Measurements from ENCODE around the gene RSBN1L. TPM values are rescaled to one million over a fixed set of nuclear protein-coding genes. Genes with fewer than 3 reads are reported as not detected.
"Not testable (repeated sequence)": the region's sequence is repeated elsewhere in the genome, so short reads cannot be mapped to it uniquely, and the experiment has no call there.

The RSBN1L gene
- total RNA-seq, 1 donor from 2014 or later: 23.7 TPM

DNA sequence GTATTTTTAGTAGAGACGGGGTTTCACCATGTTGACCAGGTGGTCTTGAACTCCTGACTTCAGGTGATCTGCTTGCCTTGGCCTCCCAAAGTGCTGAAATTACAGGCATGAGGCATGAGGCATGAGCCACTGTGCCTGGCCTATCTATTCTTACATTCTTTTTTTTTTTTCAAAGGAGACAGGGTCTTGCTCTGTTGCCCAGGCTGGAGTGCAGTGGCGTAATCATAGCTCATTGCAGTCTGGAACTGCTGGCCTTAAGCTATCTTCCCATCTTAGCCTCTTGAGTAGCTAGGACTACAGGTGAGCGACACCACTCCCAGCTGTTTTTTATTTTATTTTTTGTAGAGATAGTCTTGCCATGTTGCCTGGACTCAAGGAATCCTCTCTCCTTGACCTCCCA lies 20.5 kb downstream of the RSBN1L start:
- ATAC-seq: no peak
- intact Hi-C loops (cut with DNase I): no loop called here
- DNase-seq (ENCODE audit: low spot score): no peak

GRCh38 chr7:77717566-77717965 lies 21.3 kb downstream of the RSBN1L start:
- intact Hi-C loops (cut with DNase I): not testable (repeated sequence)

GRCh38 chr7:77727527-77727926 lies 31.3 kb downstream of the RSBN1L start:
- DNase-seq (ENCODE audit: low spot score): no peak
- no peak for ATAC-seq
- intact Hi-C loops (cut with DNase I): loop anchor here (10.0 kb wide), 1 partner anchor 1347 kb away; no protein-coding TSS in a partner anchor

More at GRCh38 chr7:77717566-77717965, 21.3 kb downstream of the RSBN1L start:
- ATAC-seq; DNase-seq (ENCODE audit: low spot score): not testable (repeated sequence)

DNA sequence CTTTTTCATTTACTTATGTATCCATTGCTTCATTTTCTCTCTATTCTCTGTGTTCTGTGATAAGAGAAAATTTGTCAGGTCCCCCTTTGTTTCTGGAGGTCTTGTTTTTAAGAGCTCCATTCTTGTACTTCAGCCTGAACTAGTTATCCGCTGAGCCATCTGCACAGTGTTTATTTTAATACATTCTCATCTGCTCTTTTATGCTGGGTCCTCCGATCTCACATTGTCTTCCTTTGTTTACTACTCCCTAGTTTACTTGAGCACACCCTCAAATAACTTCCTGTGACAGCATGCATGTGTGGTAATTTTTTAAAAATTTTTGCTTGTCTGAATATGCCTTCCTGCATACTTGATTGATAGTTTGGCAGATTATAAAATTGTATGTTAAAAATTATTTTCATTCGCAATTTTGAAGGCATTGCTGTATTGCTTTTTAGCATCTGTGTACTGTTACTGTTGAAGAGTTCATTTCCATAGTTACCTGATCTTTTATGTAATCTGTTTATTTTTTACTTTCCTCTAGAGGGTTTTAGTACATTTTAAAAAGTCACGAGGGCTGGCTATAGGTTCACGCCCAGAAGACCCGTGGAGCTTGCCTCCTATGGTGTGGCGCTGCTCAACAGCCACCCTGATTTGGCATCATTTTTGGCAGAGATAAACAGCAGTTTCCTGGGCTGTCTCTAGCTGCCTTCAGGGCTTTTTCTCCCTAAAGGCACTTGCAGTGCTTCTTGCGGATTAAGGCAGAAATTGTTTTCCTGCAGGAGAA lies 31.9 kb downstream of the RSBN1L start:
- DNase-seq (ENCODE audit: low spot score) (no peak), ATAC-seq (peak; percentile 68)
- intact Hi-C loops (cut with DNase I): loop anchor here (10.0 kb wide), 1 partner anchor 1347 kb away; no protein-coding TSS in a partner anchor

DNA sequence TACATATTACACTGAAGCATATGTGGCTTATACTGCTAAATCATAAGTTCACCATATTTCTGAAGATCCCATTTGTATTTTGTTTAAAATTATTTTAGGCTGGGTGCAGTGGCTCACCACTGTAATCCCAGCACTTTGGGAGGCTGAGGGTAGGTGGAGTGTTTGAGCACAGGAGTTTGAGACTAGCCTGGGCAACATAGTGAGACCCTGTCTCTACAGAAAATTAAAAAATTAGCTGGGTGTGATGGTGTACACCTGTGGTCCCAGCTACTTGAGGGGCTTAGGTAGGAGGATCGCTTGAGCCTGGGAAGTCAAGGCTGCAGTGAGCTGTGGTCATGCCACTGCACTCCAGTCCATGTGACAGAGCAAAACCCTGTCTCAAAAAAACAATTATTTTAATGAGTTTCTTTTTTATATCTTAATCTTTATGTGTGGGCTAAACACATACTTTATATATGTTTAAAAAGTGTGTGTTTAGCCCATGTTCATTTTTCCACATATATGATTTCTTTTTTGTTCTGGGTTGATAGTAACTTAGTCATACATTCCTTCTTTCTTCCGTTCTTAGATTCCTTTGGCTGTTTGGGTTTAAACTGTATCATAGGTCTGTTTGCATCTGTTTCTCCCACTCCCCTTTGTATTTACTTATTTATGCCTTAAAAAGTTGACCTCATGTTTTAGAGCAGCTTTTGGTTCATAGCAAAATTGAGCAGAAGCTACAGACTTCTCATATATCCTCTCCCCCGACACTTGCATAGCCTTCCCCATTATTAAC lies 33.5 kb downstream of the RSBN1L start:
- no peak for ATAC-seq
- DNase-seq (ENCODE audit: low spot score): no peak
- intact Hi-C loops (cut with DNase I): loop anchor here (10.0 kb wide), 1 partner anchor 1345 kb away; no protein-coding TSS in a partner anchor

DNA sequence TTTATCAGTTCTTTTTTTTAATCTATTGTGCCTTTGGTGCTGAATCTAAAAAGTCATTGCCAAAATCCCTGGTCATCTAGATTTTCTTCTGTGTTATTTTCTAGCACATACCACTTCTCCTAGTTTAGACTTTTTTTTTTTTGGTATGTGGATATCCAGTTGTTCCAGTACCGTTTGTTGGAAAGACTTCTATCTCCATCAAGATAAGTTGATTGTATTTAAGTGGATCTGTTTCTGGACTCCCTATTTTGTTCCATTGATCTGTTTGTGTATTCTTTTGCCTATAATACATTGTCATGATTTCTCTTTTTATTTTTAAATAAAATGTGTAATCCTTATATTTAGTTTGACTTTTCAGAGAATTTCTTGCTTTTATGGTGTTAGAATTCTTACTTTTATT lies 35.5 kb downstream of the RSBN1L start:
- intact Hi-C loops (cut with DNase I): no loop called here
- ATAC-seq: no peak
- DNase-seq (ENCODE audit: low spot score): no peak

DNA sequence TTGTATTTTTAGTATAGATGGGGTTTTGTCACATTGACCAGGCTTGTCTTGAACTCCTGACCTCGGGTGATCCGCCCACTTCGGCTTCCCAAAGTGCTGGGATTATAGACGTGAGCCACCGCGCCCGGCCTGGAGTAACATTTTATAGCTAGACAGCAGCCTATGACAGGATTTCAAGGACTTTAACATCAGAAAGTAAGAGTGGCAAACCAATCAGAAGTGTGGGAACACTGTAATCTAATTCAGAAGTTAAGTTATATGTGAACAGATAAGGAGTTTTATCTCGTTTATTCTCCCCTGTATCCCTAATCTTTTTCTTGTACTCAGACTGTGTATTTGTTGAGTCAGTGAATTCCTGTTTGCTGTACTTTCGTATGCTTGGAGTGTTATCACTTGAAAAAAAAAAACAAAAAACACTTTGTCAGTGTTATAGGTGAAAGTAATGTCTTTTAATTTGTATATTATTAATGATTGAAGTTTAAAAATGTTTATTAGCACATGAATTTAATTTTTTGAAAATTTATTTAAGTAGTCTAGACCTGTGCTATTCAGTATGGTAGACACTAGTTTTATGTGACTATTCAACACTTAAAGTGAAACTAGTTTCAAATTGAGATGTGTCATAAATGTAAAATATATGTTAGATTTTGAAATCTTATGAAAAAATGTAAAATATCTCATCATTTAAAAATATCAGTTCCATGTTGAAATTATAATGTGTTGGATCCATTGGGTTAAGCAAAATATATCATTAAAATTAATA lies 38.6 kb downstream of the RSBN1L start:
- intact Hi-C loops (cut with DNase I): no loop called here
- ATAC-seq (no peak), DNase-seq (ENCODE audit: low spot score) (no peak)

DNA sequence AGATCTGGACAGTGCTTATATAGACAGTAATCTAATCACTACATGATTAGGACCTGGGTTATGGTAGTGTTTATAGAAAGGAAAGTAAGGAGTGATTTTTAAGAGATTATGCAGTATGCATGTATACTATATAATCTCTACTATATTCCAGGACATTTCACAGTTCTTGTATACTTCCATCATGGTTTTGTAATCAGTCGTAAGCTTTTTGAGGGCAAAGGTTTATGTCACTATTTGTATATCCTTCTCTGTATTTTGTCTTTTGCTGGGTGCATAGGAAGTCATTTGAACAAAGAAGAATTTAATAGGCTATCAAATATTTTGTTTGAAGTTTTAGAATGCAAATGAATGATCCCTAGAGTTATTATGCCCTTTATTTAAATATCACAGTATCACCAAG lies 39.2 kb downstream of the RSBN1L start:
- ATAC-seq: no peak
- DNase-seq (ENCODE audit: low spot score): no peak
- intact Hi-C loops (cut with DNase I): no loop called here

GRCh38 chr7:77736991-77737390 lies 40.7 kb downstream of the RSBN1L start:
- DNase-seq (ENCODE audit: low spot score) (no peak), ATAC-seq (no peak)
- intact Hi-C loops (cut with DNase I): no loop called here

DNA sequence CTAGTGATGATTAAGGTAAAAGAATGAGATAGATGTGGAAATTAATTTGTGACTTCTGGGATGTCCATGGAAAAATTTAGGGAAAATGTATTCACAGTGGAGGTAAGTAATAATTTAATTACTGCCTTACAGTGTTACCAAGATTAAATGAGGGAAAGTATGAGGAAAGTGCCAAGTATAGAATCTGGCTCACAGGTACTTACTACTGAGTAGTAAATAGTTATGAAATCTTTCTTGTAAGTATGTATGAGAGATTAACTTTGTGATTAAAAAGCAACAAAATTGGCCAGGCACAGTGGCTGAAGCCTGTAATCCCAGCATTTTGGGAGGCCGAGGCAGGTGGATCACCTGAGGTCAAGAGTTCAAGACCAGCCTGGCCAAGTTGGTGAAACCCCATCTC lies 42.1 kb downstream of the RSBN1L start:
- no peak for ATAC-seq
- no peak for DNase-seq (ENCODE audit: low spot score)
- intact Hi-C loops (cut with DNase I): no loop called here

- no peak for ATAC-seq
- intact Hi-C loops (cut with DNase I): no loop called here
- no peak for DNase-seq (ENCODE audit: low spot score)
These were observed 42.6 kb downstream of the RSBN1L start for GRCh38 chr7:77738871-77739270.

- ATAC-seq: no peak
- no peak for DNase-seq (ENCODE audit: low spot score)
- intact Hi-C loops (cut with DNase I): no loop called here
These were observed 44.0 kb downstream of the RSBN1L start for GRCh38 chr7:77740257-77740656.

DNA sequence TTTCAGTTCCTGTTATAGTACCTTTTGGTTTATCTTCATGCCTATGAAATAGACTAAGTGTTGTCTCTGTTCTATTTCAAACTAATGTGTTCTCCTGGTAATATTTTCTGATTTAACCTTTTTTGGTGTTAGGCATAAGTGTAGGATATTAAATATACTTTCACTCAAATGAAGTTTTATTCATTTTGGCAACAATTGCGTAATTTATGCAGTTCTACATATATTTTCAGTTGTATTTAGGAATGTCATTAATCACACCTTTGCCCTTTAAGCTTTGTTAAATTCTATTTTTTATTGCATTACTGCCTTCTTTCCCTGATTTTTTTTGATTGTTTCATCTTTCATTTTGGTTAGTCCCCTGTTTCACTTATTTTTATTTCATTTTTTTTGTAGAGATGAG lies 47.3 kb downstream of the RSBN1L start:
- ATAC-seq: no peak
- intact Hi-C loops (cut with DNase I): no loop called here
- DNase-seq (ENCODE audit: low spot score): no peak

GRCh38 chr7:77745746-77746145 lies 49.5 kb downstream of the RSBN1L start:
- intact Hi-C loops (cut with DNase I): no loop called here
- DNase-seq (ENCODE audit: low spot score): no peak
- ATAC-seq: no peak

DNA sequence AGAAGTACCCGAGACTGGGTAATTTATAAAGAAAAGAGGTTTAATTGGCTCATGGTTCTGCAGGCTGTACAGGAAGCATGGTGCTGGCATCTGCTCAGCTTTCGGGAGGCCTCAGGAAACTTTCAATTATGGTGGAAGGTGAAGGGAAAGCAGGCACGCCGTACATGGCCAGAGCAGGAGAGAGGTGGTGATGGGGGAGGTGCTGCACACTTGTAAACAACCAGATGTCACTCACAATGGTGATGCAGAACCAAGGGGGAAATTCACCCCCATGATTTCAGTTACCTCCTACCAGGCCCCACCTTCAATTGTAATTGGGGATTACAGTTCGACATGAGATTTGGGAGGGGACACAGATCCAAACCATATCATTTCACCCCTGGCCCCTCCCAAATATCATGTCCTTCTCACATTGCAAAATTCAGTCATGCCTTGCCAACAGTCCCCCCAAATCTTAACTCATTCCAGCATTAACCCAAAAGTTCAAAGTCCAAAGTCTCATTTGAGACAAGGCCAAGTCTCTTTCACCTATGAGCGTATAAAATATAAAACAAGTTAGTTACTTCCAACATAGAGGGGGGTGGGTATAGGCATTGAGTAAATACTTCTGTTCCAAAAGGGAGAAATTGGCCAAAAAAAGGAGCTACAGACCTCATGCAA lies 50.0 kb downstream of the RSBN1L start:
- ATAC-seq (no peak), DNase-seq (ENCODE audit: low spot score) (no peak)
- intact Hi-C loops (cut with DNase I): no loop called here

DNA sequence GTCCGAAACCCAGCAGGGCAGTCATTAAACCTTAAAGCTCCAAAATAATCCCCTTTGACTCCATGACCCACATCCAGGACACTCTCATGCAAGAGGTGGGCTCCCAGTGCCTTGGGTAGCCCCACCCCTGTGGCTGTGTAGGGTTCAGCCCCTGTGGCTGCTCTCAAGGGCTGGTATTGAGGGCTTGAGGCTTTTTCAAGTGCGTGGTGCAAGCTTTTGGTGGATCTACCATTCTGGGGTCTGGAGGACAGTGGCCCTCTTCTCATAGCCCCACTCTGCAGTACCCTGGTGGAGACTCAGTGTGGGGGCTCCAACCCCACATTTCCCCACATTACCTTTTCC lies 50.5 kb downstream of the RSBN1L start:
- intact Hi-C loops (cut with DNase I): no loop called here
- no peak for ATAC-seq
- DNase-seq (ENCODE audit: low spot score): no peak

- intact Hi-C loops (cut with DNase I): no loop called here
- ATAC-seq (no peak), DNase-seq (ENCODE audit: low spot score) (no peak)
These were observed 50.9 kb downstream of the RSBN1L start for GRCh38 chr7:77747178-77747577.

DNA sequence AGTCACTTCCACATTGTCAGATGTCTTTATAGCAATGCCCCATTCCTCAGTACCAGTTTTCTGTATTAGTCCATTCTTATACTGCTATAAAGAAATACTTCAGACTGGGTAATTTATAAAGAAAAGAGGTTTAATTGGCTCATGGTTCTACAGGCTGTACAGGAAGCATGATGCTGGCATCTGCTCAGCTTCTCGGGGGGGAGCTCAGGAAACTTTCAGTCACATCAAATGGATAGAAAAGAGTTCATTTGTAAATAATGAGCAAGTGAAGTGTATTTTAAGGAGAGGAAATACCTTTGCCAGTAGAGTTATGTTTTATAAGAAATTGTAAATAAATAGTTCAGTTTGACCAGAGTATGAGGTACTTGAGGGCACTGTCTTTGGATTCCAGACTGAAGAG lies 51.5 kb downstream of the RSBN1L start:
- DNase-seq (ENCODE audit: low spot score) (no peak), ATAC-seq (no peak)
- intact Hi-C loops (cut with DNase I): no loop called here

GRCh38 chr7:77752016-77752415 lies 55.8 kb downstream of the RSBN1L start:
- ATAC-seq (peak; percentile 62), DNase-seq (ENCODE audit: low spot score) (no peak)
- intact Hi-C loops (cut with DNase I): loop anchor here (10.0 kb wide), 1 partner anchor 97 kb away; no protein-coding TSS in a partner anchor
